ENCODE data around the gene FAM181A.

DNA sequence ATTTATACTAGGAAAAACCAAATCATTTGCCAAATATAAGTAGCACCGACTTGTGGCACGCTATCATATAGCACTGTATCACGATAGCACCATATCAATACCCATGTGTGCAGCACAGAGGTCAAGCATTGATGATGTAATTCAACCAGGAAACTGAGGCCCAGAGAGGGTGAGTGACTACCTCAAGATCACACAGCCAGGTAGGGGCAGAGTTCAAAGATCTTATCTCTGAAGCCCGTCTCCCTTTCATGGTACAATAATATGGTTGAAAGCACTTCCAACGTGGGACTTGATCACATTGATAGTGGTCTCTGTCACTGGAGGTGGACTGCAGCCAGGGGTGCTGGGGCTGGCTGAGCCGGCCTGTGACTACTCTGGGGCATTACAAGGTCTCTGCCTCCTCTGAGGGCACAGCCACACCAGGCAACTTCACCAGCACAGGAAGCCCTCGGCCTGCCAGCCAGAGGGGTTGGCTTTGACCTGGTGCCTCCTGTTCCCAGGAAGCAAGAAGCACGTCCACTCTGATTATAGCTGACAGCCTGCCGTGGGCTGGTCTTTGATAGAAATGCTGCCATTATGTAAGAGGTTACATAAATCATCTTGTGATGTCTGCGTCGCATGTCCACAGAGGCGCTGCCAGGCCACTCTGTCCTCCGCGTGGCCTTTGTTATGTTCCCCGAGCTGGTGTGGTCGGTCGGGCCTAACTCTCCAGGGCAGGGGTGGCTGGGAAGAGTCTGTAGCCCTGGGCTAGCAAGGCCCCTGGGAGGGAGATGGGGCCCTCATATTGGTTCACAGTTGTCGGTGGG lies 5.9 kb upstream of the FAM181A start:
- TF ChIP-seq POLR2A (IDR thresholded peaks at IDR 0.05; ENCODE audit: low read depth, low read length) = no peak
- TF ChIP-seq, protein P1, sequence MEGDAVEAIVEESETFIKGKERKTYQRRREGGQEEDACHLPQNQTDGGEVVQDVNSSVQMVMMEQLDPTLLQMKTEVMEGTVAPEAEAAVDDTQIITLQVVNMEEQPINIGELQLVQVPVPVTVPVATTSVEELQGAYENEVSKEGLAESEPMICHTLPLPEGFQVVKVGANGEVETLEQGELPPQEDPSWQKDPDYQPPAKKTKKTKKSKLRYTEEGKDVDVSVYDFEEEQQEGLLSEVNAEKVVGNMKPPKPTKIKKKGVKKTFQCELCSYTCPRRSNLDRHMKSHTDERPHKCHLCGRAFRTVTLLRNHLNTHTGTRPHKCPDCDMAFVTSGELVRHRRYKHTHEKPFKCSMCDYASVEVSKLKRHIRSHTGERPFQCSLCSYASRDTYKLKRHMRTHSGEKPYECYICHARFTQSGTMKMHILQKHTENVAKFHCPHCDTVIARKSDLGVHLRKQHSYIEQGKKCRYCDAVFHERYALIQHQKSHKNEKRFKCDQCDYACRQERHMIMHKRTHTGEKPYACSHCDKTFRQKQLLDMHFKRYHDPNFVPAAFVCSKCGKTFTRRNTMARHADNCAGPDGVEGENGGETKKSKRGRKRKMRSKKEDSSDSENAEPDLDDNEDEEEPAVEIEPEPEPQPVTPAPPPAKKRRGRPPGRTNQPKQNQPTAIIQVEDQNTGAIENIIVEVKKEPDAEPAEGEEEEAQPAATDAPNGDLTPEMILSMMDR (conservative IDR thresholded peaks at IDR 0.05; ENCODE audit: low read depth, low read length) = no peak
- no peak for TF ChIP-seq MAFK (IDR thresholded peaks at IDR 0.05; ENCODE audit: low read depth, low read length)
- TF ChIP-seq RCOR1 (IDR thresholded peaks at IDR 0.05; ENCODE audit: insufficient replicate concordance, low read length) = no peak
- TF ChIP-seq RAD21 (IDR thresholded peaks at IDR 0.05; ENCODE audit: low read length) = no peak
- TF ChIP-seq, protein P2, sequence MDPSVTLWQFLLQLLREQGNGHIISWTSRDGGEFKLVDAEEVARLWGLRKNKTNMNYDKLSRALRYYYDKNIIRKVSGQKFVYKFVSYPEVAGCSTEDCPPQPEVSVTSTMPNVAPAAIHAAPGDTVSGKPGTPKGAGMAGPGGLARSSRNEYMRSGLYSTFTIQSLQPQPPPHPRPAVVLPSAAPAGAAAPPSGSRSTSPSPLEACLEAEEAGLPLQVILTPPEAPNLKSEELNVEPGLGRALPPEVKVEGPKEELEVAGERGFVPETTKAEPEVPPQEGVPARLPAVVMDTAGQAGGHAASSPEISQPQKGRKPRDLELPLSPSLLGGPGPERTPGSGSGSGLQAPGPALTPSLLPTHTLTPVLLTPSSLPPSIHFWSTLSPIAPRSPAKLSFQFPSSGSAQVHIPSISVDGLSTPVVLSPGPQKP (IDR thresholded peaks at IDR 0.05; ENCODE audit: borderline replicate concordance, low read depth, low read length) = no peak
